ENCODE measurements around the gene GOLGA6D. TPM values are rescaled to one million over a fixed set of nuclear protein-coding genes. Genes with fewer than 3 reads are reported as not detected.

Gene GOLGA6D
- total RNA-seq, 1 donor from 2014 or later, result not detected

Other genes with a start within 250 kb of the GOLGA6D start
- gene C15orf39, start 81.0 kb upstream of the GOLGA6D start, total RNA-seq, result 36.3 TPM
- not detected for gene GOLGA6C, start 24.5 kb upstream of the GOLGA6D start, total RNA-seq
- gene COMMD4, start 53.2 kb downstream of the GOLGA6D start, total RNA-seq, result 59.0 TPM
- gene NEIL1, start 64.2 kb downstream of the GOLGA6D start, total RNA-seq, result 43.7 TPM
- 208 TPM for gene MAN2C1, start 85.8 kb downstream of the GOLGA6D start, total RNA-seq
- gene SIN3A, start 168.9 kb downstream of the GOLGA6D start, total RNA-seq, result 51.6 TPM